Measurements from ENCODE around the gene SSX5.
"Not testable (repeated sequence)": the region's sequence is repeated elsewhere in the genome, so short reads cannot be mapped to it uniquely, and the experiment has no call there.

Gene SSX5, protein sequence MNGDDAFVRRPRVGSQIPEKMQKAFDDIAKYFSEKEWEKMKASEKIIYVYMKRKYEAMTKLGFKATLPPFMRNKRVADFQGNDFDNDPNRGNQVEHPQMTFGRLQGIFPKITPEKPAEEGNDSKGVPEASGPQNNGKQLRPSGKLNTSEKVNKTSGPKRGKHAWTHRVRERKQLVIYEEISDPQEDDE

DNA sequence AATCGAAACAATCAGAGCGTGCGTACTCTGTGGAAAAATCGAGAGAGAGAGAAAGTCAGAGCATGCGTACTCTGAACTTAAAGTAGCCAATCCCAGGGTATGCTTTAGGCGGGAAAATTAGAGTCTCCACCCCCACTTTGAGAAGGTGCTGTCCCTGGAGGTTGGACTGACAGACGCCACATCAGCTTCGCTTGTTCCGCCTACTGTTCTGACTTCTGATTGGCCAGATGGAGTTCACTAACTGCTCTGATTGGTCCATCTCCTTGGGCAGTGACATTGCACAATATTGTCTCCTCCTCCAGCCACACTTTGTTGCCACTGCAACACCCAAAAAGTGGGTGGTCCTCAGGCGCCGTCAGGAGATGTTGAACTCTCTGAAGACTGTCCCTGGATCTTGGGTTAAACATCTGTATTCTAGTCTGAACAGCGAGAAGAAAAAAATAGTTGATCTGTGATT, at the start of gene SSX5:
SSX5 (minus strand) TSS at position 51 of the 457 bp plus-strand sequence. CDS start 1,437 bp downstream, outside the sequence.
- no peak for DNase-seq

DNA sequence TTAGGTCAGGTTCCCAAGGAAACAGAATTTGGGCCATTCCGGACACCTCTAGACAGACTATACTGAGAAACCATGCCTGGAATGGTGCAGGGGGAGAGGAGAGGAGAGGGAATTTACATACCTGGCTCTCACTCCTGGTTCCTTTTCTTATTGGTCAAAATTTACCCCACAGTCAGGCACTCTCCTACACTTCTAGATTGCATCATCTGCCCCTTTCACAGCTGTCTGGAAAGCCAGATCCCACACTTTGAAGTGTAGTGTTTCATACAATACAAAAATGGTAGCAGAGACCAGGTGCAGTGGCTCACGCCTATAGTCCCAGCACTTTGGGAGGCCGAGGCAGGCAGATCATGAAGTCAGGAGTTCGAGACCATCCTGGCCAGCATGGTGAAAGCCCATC, 27.6 kb upstream of the SSX5 start:
- DNase-seq: not testable (repeated sequence)

DNA sequence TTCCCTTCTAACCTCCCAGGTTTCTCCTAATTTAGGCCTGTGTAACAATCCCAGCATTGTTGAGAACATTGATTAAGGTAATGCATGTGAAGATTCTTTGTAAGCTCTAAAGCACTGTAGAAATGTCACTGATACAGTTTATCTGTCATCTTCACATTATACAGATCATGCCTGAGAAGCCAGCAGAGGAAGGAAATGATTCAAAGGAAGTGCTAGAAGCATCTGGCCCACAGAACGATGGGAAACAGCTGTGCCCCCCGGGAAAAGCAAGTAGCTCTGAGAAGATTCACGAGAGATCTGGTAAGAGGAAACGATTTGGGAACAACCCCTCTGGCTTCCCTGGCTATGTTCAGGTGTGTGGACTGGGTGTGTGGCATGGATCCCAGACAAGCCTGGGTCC, 17.7 kb upstream of the SSX5 start:
- not testable (repeated sequence) for DNase-seq

DNA sequence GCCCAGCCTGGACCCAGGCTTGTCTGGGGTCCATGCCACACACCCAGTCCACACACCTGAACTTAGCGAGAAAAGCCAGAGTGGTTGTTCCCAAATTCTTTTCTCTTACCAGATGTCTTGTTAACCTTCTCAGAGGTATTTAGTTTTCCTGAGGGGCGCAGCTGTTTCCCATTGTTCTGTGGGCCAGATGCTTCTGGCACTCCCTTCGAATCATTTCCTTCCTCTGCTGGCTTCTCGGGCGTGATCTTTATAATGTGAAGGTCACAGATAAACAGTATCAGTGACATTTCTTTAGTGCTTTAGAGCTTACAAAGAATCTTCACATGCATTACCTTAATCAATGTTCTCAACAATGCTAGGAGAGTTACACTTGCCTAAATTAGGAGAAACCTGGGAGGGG, 6.6 kb downstream of the SSX5 start:
- not testable (repeated sequence) for DNase-seq

DNA sequence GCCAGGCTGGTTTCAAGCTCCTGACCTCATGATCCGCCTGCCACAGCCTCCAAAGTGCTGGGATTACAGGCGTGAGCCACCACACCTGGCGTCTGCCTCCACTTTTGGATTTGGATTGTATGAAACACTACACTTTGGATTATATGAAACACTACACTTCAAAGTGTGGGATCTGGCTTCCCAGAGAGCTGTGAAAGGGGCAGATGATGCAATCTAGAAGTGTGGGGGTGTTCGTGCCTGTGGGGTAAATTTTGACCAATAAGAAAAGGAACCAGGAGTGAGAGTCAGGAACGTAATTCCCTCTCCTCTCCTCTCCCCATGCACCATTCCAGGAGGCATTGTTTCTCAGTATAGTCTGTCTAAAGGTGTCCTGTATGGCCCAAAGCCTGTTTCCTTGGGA, 14.7 kb downstream of the SSX5 start:
- not testable (repeated sequence) for DNase-seq

DNA sequence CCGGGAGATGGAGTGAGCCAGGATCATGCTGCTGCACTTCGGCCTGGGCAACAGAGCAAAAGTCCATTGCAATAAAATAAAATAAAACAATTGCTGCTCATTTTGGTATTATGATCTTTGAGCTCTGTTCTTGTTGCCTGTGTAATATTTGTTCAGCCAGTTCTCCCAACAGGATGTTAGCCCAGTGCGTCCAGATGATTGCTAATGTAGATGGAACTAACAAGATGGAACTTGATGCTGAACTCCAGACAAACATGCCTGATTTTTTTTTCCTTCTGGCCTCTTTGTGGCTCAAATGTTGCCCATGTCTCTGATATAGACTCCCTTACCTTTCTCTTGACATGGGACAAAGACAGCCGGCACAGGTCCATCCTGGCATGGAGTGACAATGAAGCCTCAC, 15.8 kb downstream of the SSX5 start:
- no peak for DNase-seq

DNA sequence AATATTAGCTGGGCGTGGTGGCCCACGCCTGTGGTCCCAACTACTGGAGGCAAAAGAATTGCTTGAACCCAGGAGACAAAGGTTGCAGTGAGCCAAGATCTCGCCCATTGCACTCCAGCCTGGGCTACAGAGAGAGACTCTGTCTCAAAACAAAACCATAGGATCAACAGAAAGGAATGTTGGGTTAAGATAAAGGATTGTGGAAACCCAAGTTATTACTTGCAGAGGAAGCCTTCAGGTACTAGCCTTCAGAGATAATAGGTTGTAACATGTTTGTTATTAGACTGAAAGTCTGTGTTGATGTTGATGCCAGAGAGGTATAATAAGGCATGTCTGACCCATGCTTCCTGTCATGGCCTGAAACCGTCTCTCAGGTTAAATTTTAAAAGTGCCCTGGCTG, 16.9 kb downstream of the SSX5 start:
- DNase-seq: no peak

DNA sequence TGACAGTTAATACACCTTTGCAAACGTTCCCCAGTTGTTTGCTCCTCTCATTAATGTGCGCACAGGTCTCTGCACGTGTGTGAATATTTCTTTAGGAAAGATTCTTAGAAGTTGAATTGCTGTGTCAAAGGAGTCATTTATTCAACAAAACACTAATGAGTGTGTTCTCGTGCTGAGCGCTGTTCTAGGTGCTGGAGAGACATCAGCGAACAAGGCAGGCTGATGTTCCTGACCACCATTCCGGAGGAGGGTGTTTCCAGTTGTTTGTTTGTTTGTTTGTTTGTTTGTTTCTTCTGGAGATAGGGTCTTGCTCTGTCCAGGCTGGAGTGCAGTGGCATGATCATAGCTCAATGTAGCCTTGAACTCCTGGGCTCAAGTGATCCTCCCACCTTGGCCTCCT, 30.3 kb downstream of the SSX5 start:
- DNase-seq: not testable (repeated sequence)

DNA sequence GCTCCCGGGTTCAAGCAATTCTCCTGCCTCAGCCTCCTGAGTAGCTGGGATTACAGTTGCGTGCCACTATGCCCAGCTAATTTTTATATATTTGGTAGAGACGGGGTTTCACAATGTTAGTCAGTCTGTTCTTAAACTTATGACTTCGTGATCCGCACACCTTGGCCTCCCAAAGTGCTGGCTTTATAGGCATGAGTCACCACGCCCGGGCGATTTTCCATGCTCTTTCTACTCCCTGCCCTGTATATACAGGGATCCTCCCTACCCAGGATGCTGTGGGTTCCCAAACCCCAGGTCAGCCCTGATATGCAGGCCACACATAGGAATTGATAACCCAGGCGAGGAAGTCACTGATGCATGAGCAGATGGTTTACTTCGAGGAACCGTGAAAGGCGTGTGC, 31.4 kb downstream of the SSX5 start:
- DNase-seq: no peak

DNA sequence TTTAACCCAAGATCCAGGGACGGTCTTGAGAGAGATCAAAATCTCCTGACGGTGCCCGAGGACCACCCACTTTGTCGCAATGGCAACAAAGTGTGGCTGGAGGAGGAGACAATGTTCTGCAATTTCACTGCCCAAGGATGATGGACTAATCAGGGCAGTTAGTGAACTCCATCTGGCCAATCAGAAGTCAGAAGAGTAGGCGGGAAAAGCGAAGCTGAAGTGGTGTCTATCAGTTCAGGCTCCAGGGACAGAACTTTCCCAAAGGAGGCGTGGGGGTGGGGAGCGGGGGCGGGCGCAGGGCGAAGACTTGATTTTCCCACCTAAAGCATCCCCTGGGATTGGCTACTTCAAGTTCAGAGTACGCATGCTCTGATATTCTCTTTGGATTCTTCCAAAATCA, 40.6 kb downstream of the SSX5 start:
- DNase-seq: no peak

DNA sequence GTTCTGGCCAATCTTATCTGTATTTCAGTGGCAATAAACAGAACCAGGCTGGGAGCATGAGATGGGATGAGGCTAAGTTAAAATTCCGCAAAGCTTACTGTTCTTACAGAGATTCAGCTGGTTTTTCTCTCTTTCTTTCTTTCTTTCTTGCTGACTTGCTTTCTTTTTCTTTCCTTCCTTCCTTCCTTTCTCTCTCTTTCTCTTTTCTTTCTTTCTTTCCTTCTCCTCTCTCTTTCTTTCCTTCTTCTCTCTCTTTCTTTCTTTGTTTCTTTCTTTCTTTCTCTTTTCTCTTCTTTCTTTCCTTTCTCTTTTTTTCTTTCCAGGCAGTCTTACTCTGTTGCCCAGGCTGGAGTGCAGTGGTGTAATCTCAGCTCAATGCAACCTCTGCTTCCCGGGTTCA, 41.8 kb downstream of the SSX5 start:
- no peak for DNase-seq

DNA sequence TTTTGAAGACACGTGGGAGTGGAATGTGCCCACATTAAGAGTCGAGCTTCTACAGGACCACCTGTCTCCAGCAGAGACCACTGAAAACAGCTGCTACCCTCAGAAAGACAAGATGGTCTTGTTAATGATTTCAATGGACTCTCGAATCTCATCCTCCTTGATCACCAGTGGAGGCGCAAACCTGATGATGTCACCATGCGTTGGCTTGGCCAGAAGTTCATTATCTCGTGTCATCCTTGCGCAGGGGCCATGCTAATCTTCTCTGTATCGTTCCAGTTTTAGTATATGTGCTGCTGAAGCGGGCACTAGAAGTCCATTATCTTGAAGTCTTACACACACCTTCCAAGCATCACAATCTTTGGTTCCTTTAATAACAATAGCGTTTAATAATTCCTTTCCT, 42.8 kb downstream of the SSX5 start:
- DNase-seq: no peak

DNA sequence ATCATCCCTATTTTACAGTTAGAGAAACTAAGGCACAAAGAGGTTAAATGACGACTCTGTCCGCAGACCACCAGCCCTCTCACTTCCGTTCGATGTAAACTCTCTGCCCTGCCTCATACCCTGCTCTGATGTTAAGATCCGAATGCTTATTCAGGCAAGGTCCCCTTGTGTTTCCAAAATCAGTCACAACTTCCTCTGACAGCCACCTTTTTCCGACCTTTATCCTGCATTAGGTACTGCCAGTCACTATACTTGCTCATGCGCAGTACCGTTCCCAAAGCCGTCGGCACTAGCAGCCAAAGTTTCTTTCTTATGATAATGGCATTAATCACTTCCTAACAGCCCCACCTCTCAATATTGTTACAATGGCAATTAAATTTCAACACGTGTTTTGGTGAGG, 53.9 kb downstream of the SSX5 start:
- DNase-seq: not testable (repeated sequence)

DNA sequence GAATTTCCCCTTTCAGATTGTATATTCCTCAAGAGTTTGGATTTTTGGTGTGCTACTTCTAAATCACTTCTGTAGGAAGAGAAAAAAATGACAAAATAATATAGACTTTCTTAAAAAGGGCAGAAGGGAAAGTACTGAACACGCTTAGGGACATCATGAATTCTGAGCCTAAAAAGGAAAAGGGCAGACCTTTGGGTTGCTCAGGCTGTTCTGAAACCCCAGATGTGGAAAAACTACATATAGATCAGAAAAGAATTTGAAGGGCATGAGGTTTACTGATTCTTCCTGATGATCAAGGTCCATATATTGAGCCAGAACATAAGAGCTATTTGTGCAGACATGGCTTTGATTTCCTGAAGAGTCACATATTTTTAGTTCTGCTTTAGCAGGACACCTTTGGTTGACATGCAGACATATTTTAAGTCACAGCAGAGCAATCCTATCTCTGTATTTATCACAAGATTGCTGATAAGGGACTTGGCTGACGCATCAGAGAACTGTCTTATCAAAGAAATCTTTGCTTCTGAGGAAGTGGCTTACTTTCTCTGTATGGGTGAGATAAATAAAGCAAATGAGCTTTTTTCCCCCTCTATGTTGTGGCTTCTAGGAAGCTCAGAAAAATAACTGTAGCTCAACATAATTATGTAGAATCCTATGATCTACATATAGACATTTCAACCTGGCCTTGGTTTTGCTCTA, 54.6 kb downstream of the SSX5 start:
- not testable (repeated sequence) for DNase-seq

DNA sequence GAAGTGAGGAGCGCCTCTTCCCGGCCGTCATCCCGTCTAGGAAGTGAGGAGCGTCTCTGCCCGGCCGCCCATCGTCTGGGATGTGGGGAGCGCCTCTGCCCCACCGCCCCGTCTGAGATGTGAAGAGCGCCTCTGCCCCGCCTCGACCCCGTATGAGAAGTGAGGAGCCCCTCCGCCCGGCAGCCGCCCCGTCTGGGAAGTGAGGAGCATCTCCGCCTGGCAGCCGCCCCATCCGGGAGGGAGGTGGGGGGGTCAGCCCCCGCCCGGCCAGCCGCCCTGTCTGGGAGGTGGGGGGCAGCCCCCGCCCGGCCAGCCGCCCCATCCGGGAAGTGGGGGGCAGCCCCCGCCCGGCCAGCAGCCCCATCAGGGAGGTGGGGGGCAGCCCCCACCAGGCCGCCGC, 57.5 kb downstream of the SSX5 start:
- DNase-seq: not testable (repeated sequence)
